GM21576 (cell line): ENCODE results near the gene ACTR10.

ENCODE experiments used
- ATAC-seq: cut with Tn5 transposase; IDR thresholded peaks from one replicate; pipeline ENCODE4 v1.9.1; 2021; ENCODE audit warnings: mild to moderate bottlenecking, moderate library complexity; ENCODE audit not compliant: unreplicated experiment

Gene ACTR10

GRCh38 chr14:58199726-58200479 is at the start of gene ACTR10:
TSS of gene ACTR10 (plus strand) at chr14:58200149. CDS start at chr14:58200218, 69 bp downstream.
- peak; percentile 92 for ATAC-seq

DNA sequence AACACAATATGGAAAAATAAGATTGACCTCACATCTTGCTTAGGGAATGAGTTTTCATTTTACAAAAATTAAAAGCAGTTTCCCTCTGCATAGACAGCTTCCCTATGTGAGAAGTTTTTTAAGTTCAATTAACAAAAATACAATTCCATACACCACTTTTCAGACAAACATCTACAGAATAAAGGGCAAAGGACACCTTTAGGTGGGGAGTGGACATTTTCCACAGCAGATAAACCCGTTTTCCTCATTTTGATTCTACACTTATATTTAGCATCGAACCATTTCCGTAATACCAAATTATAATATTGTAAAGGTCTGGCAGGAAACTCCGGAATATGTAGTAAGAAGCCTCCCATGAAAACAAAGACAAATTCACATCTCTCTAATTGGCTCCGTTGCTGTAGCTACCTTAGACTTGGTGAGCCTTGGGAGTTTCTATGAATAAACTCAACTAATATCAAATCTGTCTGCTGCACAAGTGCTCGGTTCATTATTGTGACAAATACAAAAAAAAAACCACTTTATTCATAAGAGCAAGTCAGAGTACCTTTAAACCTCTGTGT is 49.6 kb upstream of the ACTR10 start:
- no peak for ATAC-seq

- peak; percentile 18 for ATAC-seq
Measured at GRCh38 chr14:58151133-58152013, 48.6 kb upstream of the ACTR10 start.

GRCh38 chr14:58152014-58152857 is 47.7 kb upstream of the ACTR10 start, which contains the start of gene ARMH4:
TSS of gene ARMH4 (minus strand) at chr14:58152213. CDS start at chr14:58139358, 12,855 bp downstream.
- peak; percentile 97 for ATAC-seq

- ATAC-seq: no peak
Measured at GRCh38 chr14:58160561-58160960, 39.4 kb upstream of the ACTR10 start.

- ATAC-seq: peak; percentile 66
Measured at GRCh38 chr14:58166005-58166983, 33.7 kb upstream of the ACTR10 start.

GRCh38 chr14:58167057-58167456 is 32.9 kb upstream of the ACTR10 start:
- ATAC-seq: no peak

DNA sequence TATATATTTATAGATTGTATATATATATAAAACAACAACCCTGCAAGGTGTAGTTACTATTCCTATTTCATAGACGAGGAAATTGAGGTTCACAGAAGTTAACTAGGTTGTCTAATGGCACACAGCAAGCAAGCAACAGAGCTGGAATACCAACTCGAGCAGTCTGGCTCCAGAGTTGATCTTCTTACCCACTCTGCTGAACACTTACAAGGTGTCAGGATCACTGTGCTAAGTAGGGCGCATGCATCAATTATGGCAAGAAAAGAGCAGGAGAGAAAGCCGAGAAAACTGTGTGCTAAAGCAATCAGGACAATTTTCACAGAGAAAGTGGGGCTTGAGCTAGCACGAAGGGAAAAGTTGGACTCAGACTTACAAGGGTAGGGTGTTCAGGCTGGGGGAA is 32.1 kb upstream of the ACTR10 start:
- ATAC-seq: no peak

DNA sequence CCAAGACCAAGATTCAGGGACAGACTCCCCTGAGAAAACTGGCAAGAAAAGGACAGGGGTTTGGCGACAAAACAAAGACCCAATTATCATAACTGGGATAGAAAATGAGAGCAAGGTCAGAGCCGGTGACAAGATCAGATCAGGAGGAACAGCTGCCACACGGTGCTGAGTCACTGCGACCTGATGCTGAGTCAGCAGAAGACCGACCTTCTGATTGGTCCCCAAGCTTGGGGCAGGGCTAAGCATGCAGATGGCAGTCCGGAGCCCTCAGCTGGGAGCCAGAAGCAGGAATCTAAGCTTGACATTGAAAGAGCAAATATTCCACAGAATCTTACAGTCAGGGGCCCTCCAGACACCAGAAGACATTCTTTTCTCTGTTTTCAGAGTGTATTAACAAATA is 28.9 kb upstream of the ACTR10 start:
- ATAC-seq: peak; percentile 67

DNA sequence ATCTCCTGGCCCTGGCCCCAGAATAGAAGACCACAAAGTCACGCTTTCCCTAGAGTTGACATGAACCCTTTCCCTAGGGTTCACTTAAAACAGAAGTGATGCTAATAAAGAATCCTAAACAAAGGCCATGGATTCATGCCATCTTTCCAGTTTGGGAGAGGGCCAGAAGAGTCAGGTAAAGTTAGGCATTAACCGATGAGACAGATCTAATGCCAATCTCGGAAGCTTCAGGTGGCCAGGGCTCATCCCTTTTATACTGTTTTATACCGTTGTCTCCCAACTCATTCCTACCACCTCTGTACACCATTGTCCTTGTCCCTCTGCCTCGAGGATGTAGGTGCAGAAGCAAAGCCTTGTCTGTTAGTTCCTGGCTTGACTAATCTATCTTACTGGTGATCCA is 22.8 kb upstream of the ACTR10 start:
- no peak for ATAC-seq

- ATAC-seq: no peak
Measured at GRCh38 chr14:58189176-58189575, 10.8 kb upstream of the ACTR10 start.

GRCh38 chr14:58191763-58192601 is 8.0 kb upstream of the ACTR10 start:
- ATAC-seq: no peak

GRCh38 chr14:58193542-58193941 is 6.4 kb upstream of the ACTR10 start:
- ATAC-seq: no peak

GRCh38 chr14:58196198-58196597 is 3.8 kb upstream of the ACTR10 start:
- no peak for ATAC-seq

GRCh38 chr14:58198086-58198485 is 1.9 kb upstream of the ACTR10 start:
- ATAC-seq: no peak

DNA sequence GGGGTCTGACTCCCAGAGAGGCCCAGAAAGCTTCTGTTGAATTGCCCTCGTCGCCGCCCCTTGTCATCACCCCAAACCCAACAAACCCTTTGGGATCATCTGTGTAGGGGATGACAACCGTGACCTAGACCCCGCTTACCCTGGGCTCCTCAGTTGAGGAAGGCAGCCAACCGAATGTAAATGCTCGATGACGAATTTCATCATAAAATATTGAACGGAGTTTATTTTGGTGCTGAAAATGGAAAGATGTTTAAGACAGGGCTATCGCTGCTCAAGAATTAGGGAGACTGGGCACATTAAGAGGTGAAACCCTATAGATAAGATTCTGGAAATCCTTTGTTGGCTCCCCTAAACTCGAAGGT is 512 bp downstream of the ACTR10 start:
- peak; percentile 10 for ATAC-seq

GRCh38 chr14:58200846-58201245 is 897 bp downstream of the ACTR10 start:
- ATAC-seq: no peak

- no peak for ATAC-seq
Measured at GRCh38 chr14:58213176-58213575, 13.2 kb downstream of the ACTR10 start.
